IPS-11a (cell line): ENCODE measurements around the gene PRH1.

Source experiments
- H3K4me3 ChIP-seq: one replicate; pipeline ENCODE4 v1.5.1; 2013; ENCODE audit warnings: low read depth, low read length, control low read depth

Gene PRH1

DNA sequence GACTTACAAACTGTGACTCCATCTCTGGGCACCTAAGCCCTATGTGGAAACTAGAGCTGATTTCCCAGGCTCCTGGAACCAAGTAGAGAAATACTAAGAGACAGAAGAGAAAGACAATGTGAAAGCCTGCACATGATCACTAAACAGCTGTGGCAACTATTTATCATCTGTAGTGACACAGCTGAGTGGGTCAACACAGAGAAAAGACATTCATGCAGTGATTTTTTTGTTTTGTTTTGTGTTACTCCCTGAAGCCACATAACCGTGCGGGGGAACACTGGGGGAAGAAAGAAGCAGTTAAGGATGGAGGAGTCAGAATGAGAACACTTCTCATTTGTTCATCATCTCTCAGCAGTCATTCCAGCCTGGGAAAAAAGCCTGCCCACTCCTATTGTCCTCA is 36.3 kb downstream of the PRH1 start:
- no peak overlapping the region for H3K4me3 ChIP-seq

DNA sequence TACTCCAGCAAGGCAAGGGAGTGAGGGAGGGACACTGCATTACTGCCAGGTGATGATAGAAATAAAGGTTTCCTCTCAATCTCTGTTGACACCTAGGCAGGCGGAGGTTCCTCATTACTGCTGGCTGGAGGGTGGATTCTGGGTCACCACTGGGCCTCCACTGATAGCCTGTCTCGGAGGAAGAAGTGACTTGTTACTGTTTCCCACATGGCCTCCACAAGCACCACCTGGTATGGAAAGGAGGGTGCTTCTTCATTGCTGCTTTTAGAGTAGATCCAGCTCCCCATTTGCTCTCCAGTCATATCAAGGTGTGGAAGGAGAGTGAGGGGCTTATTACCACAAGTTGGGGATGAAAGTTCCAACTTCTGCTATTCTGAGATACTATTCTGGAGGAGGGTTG is 41.2 kb downstream of the PRH1 start:
- H3K4me3 ChIP-seq = no peak overlapping the region

DNA sequence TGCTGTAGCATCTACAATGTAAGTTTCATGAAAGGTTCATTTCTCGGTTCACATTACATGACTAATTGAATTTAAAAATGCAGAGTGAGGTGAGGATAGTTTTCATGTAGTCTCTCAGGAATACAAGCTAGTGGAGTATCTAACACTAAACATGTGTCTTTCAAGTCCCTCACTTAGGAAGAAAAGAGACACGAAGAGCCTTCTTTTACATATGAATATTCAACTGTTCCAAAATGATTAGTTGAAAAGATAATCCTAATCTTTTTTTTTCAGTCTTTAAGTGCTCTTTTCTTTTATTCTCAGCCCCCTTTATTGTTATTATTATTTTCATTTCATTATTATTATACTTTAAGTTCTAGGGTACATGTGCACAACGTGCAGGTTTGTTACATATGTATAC is 45.6 kb downstream of the PRH1 start:
- H3K4me3 ChIP-seq = no peak overlapping the region
